Endothelial cell of umbilical vein (primary cell): ENCODE data around the gene IFI27. TPM values are rescaled to one million over a fixed set of nuclear protein-coding genes. Genes with fewer than 3 reads are reported as not detected.

Source experiments
- BruUV-seq: library from RNA; stranded (reverse); fragments of 400-500 nt; replicated peaks from 2 replicates; lab custom pipeline; 2021; lab: Mats Ljungman, UMichigan
- CTCF ChIA-PET: fragments of 300-600, 350-600 bp; sonication (Branson Sonifier 250); formaldehyde crosslinking; loops from one replicate; lab custom pipeline; 2021; ENCODE audit warnings: antibody characterized with exemption, inconsistent platforms; lab: Charles Lee
- POLR2A ChIA-PET: fragments of 300-600, 350-600 bp; sonication (Branson Sonifier 250); formaldehyde crosslinking; loops from one replicate; lab custom pipeline; 2021; ENCODE audit warnings: antibody characterized with exemption, inconsistent platforms; lab: Charles Lee
- DNase-seq: peaks from one replicate; pipeline ENCODE4 v3.0.0-alpha.2; 2011; ENCODE audit warnings: low read depth, low spot score
- FAIRE-seq: peaks from 2 replicates; lab custom pipeline; 2011; peaks lifted over from hg19 to GRCh38; lab: Jason Lieb, UNC
- H2AFZ ChIP-seq: 2 replicates; pipeline ENCODE4 v1.6.0; 2012; ENCODE audit warnings: low read depth, low read length, control low read depth, inconsistent platforms
- H3K27ac ChIP-seq: 2 replicates; pipeline ENCODE4 v1.5.1; 2011; ENCODE audit warnings: low read depth, mild to moderate bottlenecking, control low read depth, low read length, moderate library complexity; ENCODE audit not compliant: insufficient read depth
- H3K27me3 ChIP-seq, 2 experiments: 2 replicates each; pipeline versions ENCODE4 v1.6.0 to v1.6.1; 2011; ENCODE audit warnings: low read length in 2 of 2, mixed read lengths in 1 of 2; ENCODE audit not compliant: control insufficient read depth in 2 of 2, insufficient read depth in 2 of 2
- H3K36me3 ChIP-seq, 2 experiments: 2 replicates in 1 of 2; 3 replicates in 1 of 2; pipeline ENCODE4 v1.5.1; 2011; ENCODE audit warnings: low read length in 2 of 2, mild to moderate bottlenecking in 1 of 2, moderate library complexity in 1 of 2; ENCODE audit not compliant: control insufficient read depth in 2 of 2, insufficient read depth in 2 of 2; ENCODE audit errors: extremely low read depth in 1 of 2
- H3K4me1 ChIP-seq: 3 replicates; pipeline ENCODE4 v1.5.1; 2011; ENCODE audit warnings: mild to moderate bottlenecking, low read length; ENCODE audit not compliant: control insufficient read depth, insufficient read depth; ENCODE audit errors: extremely low read depth
- H3K4me2 ChIP-seq: 2 replicates; pipeline ENCODE4 v1.6.1; 2011; ENCODE audit warnings: low read length, control low read depth, mixed read lengths; ENCODE audit not compliant: insufficient read depth
- H3K4me3 ChIP-seq, 3 experiments: fragments of 200-600 bp in 1 of 3; sonication (generic), shearing (Covaris generic) in 1 of 3; replicated peaks in 1 of 3; 2 replicates each; pipeline ENCODE4 v1.5.1; 2011 to 2016; ENCODE audit warnings: control low read depth in 3 of 3, low read length in 3 of 3, mild to moderate bottlenecking in 2 of 3, inconsistent platforms in 1 of 3, low read depth in 1 of 3, moderate library complexity in 1 of 3; ENCODE audit not compliant: insufficient read depth in 1 of 3
- H3K79me2 ChIP-seq: 2 replicates; pipeline ENCODE4 v1.6.0; 2012; ENCODE audit warnings: low read length, inconsistent platforms; ENCODE audit not compliant: control insufficient read depth, insufficient read depth
- H3K9ac ChIP-seq: replicated peaks from 2 replicates; pipeline ENCODE3; 2011; ENCODE audit warnings: low read length, control low read depth; ENCODE audit not compliant: insufficient read depth; ENCODE audit errors: extremely low read depth
- H3K9me1 ChIP-seq: replicated peaks from 3 replicates; pipeline ENCODE4 v1.6.0; 2011; ENCODE audit warnings: mild to moderate bottlenecking, low read length; ENCODE audit not compliant: control insufficient read depth, insufficient read depth; ENCODE audit errors: extremely low read depth
- H3K9me3 ChIP-seq: replicated peaks from 2 replicates; pipeline ENCODE4 v1.5.1; 2012; ENCODE audit warnings: low read length, inconsistent platforms; ENCODE audit not compliant: control insufficient read depth, insufficient read depth
- H4K20me1 ChIP-seq: replicated peaks from 2 replicates; pipeline ENCODE3; 2011; ENCODE audit warnings: mild to moderate bottlenecking, low read length; ENCODE audit not compliant: control insufficient read depth, insufficient read depth; ENCODE audit errors: extremely low read depth
- CTCF ChIP-seq, 2 donors: IDR thresholded peaks; 1 replicate in 1 of 2; 2 replicates in 1 of 2; pipeline ENCODE4 v1.5.1; 2011; ENCODE audit warnings: low read length in 2 of 2, mild to moderate bottlenecking in 2 of 2, moderate library complexity in 2 of 2, control low read depth in 1 of 2, inconsistent platforms in 1 of 2, low read depth in 1 of 2; ENCODE audit not compliant: insufficient read depth in 1 of 2; ENCODE audit errors: extremely low read depth in 1 of 2
- EZH2 ChIP-seq: IDR thresholded peaks from 2 replicates; pipeline ENCODE4 v1.6.1; 2012; ENCODE audit warnings: borderline replicate concordance, low read depth, mild to moderate bottlenecking, moderate library complexity, low read length, inconsistent platforms; ENCODE audit not compliant: severe bottlenecking
- FOS ChIP-seq: IDR thresholded peaks from 2 replicates; pipeline ENCODE4 v1.6.1; 2011; ENCODE audit warnings: mild to moderate bottlenecking, low read length, moderate library complexity, borderline replicate concordance; ENCODE audit not compliant: insufficient read depth
- GATA2 ChIP-seq: IDR thresholded peaks from 2 replicates; pipeline ENCODE4 v1.7.0; 2011; ENCODE audit warnings: low read depth, mild to moderate bottlenecking, moderate library complexity, mixed read lengths, low read length; ENCODE audit not compliant: insufficient read length, insufficient read depth
- JUN ChIP-seq: IDR thresholded peaks from 2 replicates; pipeline ENCODE4 v1.6.1; 2011; ENCODE audit warnings: borderline replicate concordance, low read depth; ENCODE audit not compliant: insufficient read length, insufficient read depth
- MAX ChIP-seq: IDR thresholded peaks from 2 replicates; pipeline ENCODE4 v1.6.1; 2011; ENCODE audit not compliant: insufficient read depth, insufficient read length
- MYC ChIP-seq: IDR thresholded peaks from one replicate; pipeline ENCODE4 v1.6.1; 2011; ENCODE audit warnings: mild to moderate bottlenecking, low read depth, low read length
- POLR2A ChIP-seq: IDR thresholded peaks from 2 replicates; pipeline ENCODE4 v1.6.1; 2012; ENCODE audit warnings: low read depth, mild to moderate bottlenecking, control low read depth, low read length
- POLR2AphosphoS5 ChIP-seq: IDR thresholded peaks from 2 replicates; pipeline ENCODE4 v1.6.1; 2012; ENCODE audit warnings: low read depth, mild to moderate bottlenecking, control low read depth, low read length, moderate library complexity; ENCODE audit not compliant: insufficient read depth
- dilution Hi-C: fragments of 300-500 bp; cut with MboI; formaldehyde crosslinking; loops from one replicate; pipeline ENCODE4 v1.15.0; 2019; ENCODE audit warnings: low sequenced_read_pairs; ENCODE audit not compliant: extremely low pct_ligation_motif_present
- intact Hi-C: fragments of 100-400 bp; cut with micrococcal nuclease; formaldehyde crosslinking; loops from one replicate; pipeline ENCODE4 v1.10.0; 2022
- polyA plus RNA-seq, 4 experiments: library from polyadenylated mRNA; depleted of rRNA in 3 of 4; stranded (reverse) in 3 of 4; unstranded in 1 of 4; fragments of >200 nt; gene quantifications; 2 replicates each; pipeline versions ENCODE4 v1.2.1 to v1.2.3, GENCODE V29; 2011 to 2012; ENCODE audit warnings: missing spikeins in 1 of 4
- total RNA-seq: library from RNA; stranded (reverse); gene quantifications from 2 replicates; pipeline ENCODE4 v1.2.3, GENCODE V29; 2021

The IFI27 gene
- total and polyA plus RNA-seq, 2 donors (not counting 3 experiments of a cell fraction or from before 2014, with no cell fraction given): 126 to 1,265 TPM

- POLR2A ChIA-PET: no interaction called here
- no peak for FAIRE-seq
- CTCF ChIA-PET: interaction anchor here (1.1 kb wide), 2 partner anchors 16 to 21 kb away, joined by 3 to 5 read pairs; partner anchors contain the start of gene PPP4R4
- Histone ChIP-seq H3K4me1 (no peaks in the 10 kb centered on the region), H3K27ac (no peak overlapping the region), H3K36me3 (no peaks in the 10 kb centered on the region), H3K9ac (no peak overlapping the region), H3K4me3 (no peak overlapping the region), H4K20me1 (no peaks in the 10 kb centered on the region), H3K27me3 (no peaks in the 10 kb centered on the region), H3K79me2 (no peaks in the 10 kb centered on the region), H3K9me3 (no peaks in the 10 kb centered on the region), H3K9me1 (no peaks in the 10 kb centered on the region), H3K4me2 (no peak overlapping the region), H2AFZ (no peak overlapping the region)
- dilution Hi-C loops (no loop called here), intact Hi-C loops (no loop called here)
- no peak for TF ChIP-seq FOS
- no peak for TF ChIP-seq POLR2AphosphoS5
- TF ChIP-seq POLR2A: no peak
- no peak for TF ChIP-seq EZH2
- no peak for TF ChIP-seq GATA2
- no peak for TF ChIP-seq JUN
- DNase-seq: no peak
- no TSS peak for BruUV-seq
These were observed 42.1 kb downstream of the IFI27 start for GRCh38 chr14:94152676-94153075.

- no TSS peak for BruUV-seq
- dilution Hi-C loops: no loop called here
These were observed 43.3 kb downstream of the IFI27 start for GRCh38 chr14:94153750-94154342.

More at GRCh38 chr14:94153750-94154342, 43.3 kb downstream of the IFI27 start:
- Histone ChIP-seq H3K36me3 (no peaks in the 10 kb centered on the region), H3K9ac (no peak overlapping the region), H3K4me3 (no peak overlapping the region), H3K4me1 (no peaks in the 10 kb centered on the region), H3K27me3 (no peaks in the 10 kb centered on the region), H3K9me1 (no peaks in the 10 kb centered on the region), H4K20me1 (no peaks in the 10 kb centered on the region), H2AFZ (no peak overlapping the region), H3K79me2 (no peaks in the 10 kb centered on the region), H3K9me3 (no peaks in the 10 kb centered on the region), H3K27ac (no peak overlapping the region), H3K4me2 (no peak overlapping the region)
- DNase-seq (no peak), FAIRE-seq (no peak)
- ChIA-PET CTCF (interaction anchor here (0.6 to 1.1 kb wide), 2 partner anchors 17 to 23 kb away, joined by 3 to 5 read pairs; no protein-coding TSS in a partner anchor), POLR2A (no interaction called here)
- no peak for TF ChIP-seq CTCF (IDR thresholded peaks at IDR 0.05; ENCODE audit: extremely low read depth in 1 of 2, insufficient read depth in 1 of 2, low read depth in 1 of 2, low read length in 2 of 2)
- TF ChIP-seq MAX: no peak
- TF ChIP-seq MYC: no peak
- TF ChIP-seq POLR2A: no peak
- TF ChIP-seq GATA2: no peak
- TF ChIP-seq EZH2: no peak
- no peak for TF ChIP-seq POLR2AphosphoS5
- TF ChIP-seq JUN: no peak
- TF ChIP-seq FOS: no peak
- intact Hi-C loops: no loop called here
